GM18868 (cell line): Measurements from ENCODE around the gene FUT8.
"Not testable (repeated sequence)": the region's sequence is repeated elsewhere in the genome, so short reads cannot be mapped to it uniquely, and the experiment has no call there.

ENCODE experiments used
- ATAC-seq: cut with Tn5 transposase; IDR thresholded peaks from one replicate; pipeline ENCODE4 v1.9.1; 2021; ENCODE audit warnings: mild to moderate bottlenecking, moderate library complexity; ENCODE audit not compliant: unreplicated experiment

Gene FUT8

GRCh38 chr14:65446159-65446558, 33.6 kb downstream of the FUT8 start:
- no peak for ATAC-seq

GRCh38 chr14:65449647-65450046, 37.1 kb downstream of the FUT8 start:
- ATAC-seq, result no peak

- ATAC-seq, result no peak
These were observed 41.4 kb downstream of the FUT8 start for GRCh38 chr14:65453807-65454480.

- no peak for ATAC-seq
These were observed 43.7 kb downstream of the FUT8 start for GRCh38 chr14:65456247-65456646.

- ATAC-seq, result peak; percentile 25
These were observed 49.2 kb downstream of the FUT8 start for GRCh38 chr14:65461730-65462129.

- peak; percentile 83 for ATAC-seq
These were observed 49.9 kb downstream of the FUT8 start for GRCh38 chr14:65462411-65462810.

GRCh38 chr14:65465584-65465983, 53.1 kb downstream of the FUT8 start:
- no peak for ATAC-seq

GRCh38 chr14:65467926-65468325, 55.4 kb downstream of the FUT8 start:
- not testable (repeated sequence) for ATAC-seq

- no peak for ATAC-seq
These were observed 57.4 kb downstream of the FUT8 start for GRCh38 chr14:65469903-65470302.

- ATAC-seq, result peak; percentile 35
These were observed 57.9 kb downstream of the FUT8 start for GRCh38 chr14:65470404-65470880.

- ATAC-seq, result peak; percentile 93
These were observed 58.7 kb downstream of the FUT8 start for GRCh38 chr14:65471038-65471878.

- ATAC-seq, result no peak
These were observed 59.7 kb downstream of the FUT8 start for GRCh38 chr14:65472189-65472588.

GRCh38 chr14:65476273-65476941, 63.9 kb downstream of the FUT8 start:
- peak; percentile 93 for ATAC-seq

GRCh38 chr14:65476942-65477318, 64.4 kb downstream of the FUT8 start:
- ATAC-seq, result peak; percentile 40

GRCh38 chr14:65478017-65478416, 65.5 kb downstream of the FUT8 start:
- ATAC-seq, result no peak

- ATAC-seq, result no peak
These were observed 66.1 kb downstream of the FUT8 start for GRCh38 chr14:65478596-65478995.

GRCh38 chr14:65479386-65479785, 66.9 kb downstream of the FUT8 start:
- no peak for ATAC-seq

GRCh38 chr14:65482757-65483438, 70.4 kb downstream of the FUT8 start:
- ATAC-seq, result no peak

- peak; percentile 42 for ATAC-seq
These were observed 71.1 kb downstream of the FUT8 start for GRCh38 chr14:65483647-65484046.

- no peak for ATAC-seq
These were observed 73.0 kb downstream of the FUT8 start for GRCh38 chr14:65485516-65485915.

- no peak for ATAC-seq
These were observed 74.3 kb downstream of the FUT8 start for GRCh38 chr14:65486863-65487262.
